HepG2 (cell line): ENCODE results near the gene SEC24D.

Experiments
- DMAP1 ChIP-seq: IDR thresholded peaks from 2 replicates; pipeline ENCODE4 v1.6.1; 2016
- E2F1 ChIP-seq: sonication (generic); formaldehyde crosslinking; IDR thresholded peaks from 2 replicates; pipeline ENCODE4 v1.5.0; 2020; ENCODE audit warnings: missing genetic modification reagents
- TBL1XR1 ChIP-seq: fragments of 150-350 bp; IDR thresholded peaks from 2 replicates; pipeline ENCODE4 v1.6.1; 2014; ENCODE audit warnings: borderline replicate concordance, low read length; ENCODE audit not compliant: partially characterized antibody

- no peak for TF ChIP-seq TBL1XR1
- no peak for TF ChIP-seq DMAP1
- no peak for TF ChIP-seq E2F1 (CRISPR knock-in tag)
Measured at GRCh38 chr4:118772081-118772766, 63.7 kb downstream of the SEC24D start.
